SIG-M5 treated with dmso at 0.1 percent for 504 hours (cell line): ENCODE results near the gene NOTUM.
A peak's percentile ranks its signal among the peaks of the same experiment; 100 is the strongest.

Experiments used
- DNase-seq: peaks from one replicate; lab custom pipeline; 2025; ENCODE audit not compliant: unreplicated experiment; lab: John Stamatoyannopoulos, UW

The NOTUM gene

GRCh38 chr17:81911277-81911961 lies 49.6 kb downstream of the NOTUM start, which contains the start of gene PCYT2:
Gene PCYT2, minus strand, starts transcription at chr17:81911399. Its CDS starts 44 bp downstream, at chr17:81911355.
- peak; percentile 83 for DNase-seq

DNA sequence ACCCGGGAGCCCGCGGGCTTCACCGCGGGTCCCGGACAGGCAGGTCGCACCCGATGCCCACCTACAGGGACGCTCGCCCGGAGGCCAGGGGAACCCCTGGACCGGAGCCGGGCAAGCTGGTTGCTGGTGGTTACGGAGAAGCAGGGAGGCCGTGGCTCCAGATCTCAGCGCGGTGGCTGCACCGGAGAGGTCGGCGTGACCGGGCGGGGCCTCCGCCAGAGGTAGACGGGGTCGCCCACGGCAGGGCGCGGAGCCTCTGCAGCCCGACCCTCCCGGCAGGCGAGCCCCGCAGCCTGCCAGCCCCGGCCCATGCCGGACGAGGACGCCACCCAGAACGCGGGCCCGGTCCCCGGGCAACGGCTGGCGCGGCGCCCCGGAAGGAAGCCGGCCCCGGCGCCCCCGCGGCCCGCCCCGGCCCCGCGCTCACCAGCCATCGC lies 50.1 kb downstream of the NOTUM start:
- no peak for DNase-seq

GRCh38 chr17:81909966-81910839 lies 50.8 kb downstream of the NOTUM start:
- no peak for DNase-seq

DNA sequence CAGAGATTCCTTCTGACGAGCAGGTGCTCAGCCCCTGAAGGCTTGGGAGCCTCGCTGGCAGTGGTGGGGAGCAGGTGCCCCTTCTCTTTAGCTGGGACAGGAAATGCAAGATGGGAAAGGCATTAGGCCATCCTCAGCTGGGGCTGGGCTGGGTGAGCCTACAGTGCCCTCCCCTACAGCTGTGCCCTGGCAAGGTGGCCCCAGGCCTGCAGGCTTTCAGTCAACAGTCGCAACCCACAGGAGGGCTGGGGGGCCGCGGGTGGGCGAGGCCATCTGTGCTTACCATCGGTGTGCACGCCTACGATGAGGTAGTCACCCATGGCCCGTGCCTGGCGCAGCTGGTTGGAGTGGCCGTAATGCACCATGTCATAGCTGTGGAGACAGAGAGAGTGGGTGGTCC lies 51.8 kb downstream of the NOTUM start:
- no peak for DNase-seq

DNA sequence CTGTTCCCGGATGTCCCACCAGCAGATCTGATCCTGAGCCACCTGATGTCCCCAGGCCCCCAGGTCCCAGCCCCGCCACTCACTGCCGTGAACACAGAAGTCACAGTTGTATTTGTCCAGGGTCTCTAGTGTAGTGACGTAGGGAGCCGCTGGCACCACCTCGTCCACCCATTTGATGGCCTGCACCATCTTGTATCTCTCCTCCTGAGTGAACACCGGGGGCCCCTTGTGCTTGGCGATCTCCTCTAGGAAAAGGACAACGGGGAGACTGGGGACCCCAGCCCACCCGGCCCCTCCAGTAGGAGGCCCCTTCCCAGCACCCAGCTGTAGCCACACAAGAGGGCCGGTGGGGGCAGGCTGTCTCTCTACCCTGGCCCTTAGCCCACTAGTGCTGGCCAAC lies 52.2 kb downstream of the NOTUM start:
- no peak for DNase-seq

GRCh38 chr17:81907219-81908145 lies 53.5 kb downstream of the NOTUM start:
- no peak for DNase-seq

DNA sequence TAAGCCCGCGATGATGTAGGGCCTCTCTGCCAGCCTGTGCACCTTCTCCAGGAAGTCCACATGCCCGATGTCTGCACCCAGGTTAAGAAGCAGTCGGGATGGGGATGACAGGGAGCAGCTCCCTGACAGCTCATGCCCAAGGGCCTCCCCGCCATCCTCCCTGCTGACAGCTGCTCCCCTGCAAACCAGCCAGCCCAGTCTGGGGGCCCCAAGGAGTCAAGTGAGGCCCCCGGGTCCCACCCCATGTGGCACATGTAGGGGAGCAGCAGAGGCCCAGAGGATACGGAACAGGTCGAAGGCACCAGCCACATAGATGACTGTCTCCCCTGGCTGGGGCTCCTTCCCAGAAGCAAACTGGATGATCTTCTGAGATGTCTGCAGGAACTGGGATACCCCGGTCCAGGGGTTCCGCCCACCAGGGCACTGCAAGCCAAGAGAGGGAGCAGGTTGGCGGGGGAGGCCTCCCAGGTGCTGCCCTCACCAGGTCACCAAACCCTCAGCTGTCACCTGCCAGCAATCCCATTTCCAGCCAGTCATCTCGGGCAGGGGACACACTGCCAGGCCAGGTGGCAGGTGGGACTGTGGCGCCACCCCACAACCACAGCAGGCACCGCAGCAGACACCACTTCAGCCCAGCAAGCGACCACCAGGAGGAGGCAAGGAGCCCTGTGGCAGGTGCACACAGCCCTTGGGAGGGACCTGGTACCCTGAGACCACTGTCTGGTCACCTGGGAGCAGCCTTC lies 54.3 kb downstream of the NOTUM start:
- DNase-seq, result no peak

DNA sequence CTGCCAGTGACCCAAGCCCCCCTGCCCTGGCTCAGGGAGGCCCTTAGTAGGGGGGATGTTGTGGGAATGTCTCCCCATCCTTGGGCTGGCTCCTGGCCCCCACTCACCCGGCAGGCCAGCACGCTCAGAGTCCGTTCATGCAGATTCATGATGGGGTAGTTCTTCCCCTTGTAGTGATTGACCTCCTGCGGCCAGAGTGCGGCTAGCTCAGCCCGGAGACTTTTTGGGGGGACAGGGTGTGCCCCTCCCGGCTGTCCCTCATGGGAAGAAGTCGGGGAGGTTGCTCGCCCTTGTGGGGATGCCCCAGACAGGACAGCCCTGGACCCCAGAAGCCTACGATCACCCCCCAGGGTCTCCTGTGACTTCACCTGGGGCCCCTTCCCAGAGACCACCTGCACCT lies 55.0 kb downstream of the NOTUM start:
- no peak for DNase-seq

- no peak for DNase-seq
Observed at GRCh38 chr17:81905424-81905875, 55.5 kb downstream of the NOTUM start.

- DNase-seq, result no peak
Observed at GRCh38 chr17:81904600-81905423, 56.2 kb downstream of the NOTUM start.

DNA sequence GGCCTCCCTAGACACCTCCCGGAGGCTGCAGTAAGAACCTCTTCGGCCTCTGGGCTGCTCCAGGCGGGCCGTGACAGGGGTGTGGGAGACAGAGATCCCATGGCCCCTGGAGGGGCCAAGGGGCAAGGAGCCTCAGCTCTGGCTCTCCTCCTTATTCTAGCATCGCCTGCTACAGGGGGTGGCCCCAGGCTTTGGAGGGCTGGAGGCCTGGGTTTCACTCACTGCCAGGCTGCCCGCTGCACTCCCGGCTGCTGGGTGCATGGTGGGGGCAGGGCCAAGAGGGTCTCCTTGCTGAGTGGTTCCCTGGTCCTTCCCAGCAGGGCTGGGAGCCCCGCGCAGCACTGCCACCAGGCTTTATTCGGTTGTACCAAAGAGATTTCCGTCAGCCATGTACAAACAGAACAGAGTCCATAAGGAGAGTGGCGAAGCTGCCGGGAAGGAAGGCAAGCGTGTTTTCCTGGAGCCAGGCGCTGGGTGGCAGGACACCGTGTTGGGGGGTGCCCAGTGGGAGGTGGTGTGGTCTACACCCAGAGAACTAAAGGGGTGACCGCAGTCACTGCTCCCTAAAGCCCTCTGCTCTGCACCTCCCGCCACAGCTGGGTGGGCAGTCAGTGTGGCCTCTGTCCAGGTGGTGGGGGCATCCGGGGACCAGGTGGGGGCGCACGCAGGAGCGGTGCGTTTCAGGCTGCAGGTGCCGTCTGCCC lies 56.9 kb downstream of the NOTUM start:
- DNase-seq, result no peak

DNA sequence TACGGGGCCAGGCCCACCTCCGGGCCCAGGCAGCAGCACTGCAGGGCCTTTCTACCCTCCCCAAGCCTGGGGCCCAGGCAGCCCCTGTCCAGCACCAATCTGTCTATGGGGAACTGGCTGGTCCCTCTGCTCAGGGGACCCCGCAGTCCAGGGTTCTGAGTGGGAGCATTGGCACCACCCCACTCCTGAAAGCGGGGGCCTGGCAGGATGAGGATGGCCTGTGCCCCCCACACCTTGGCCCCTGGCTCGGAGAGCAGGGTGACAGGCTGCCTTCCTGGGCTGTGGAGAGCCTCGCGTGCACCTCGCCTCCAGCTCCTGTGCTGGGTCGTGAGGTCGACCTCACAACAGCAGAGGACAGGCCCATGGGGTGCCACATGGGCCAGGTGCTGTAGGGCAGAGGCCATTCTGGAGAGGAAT lies 57.6 kb downstream of the NOTUM start:
- no peak for DNase-seq

DNA sequence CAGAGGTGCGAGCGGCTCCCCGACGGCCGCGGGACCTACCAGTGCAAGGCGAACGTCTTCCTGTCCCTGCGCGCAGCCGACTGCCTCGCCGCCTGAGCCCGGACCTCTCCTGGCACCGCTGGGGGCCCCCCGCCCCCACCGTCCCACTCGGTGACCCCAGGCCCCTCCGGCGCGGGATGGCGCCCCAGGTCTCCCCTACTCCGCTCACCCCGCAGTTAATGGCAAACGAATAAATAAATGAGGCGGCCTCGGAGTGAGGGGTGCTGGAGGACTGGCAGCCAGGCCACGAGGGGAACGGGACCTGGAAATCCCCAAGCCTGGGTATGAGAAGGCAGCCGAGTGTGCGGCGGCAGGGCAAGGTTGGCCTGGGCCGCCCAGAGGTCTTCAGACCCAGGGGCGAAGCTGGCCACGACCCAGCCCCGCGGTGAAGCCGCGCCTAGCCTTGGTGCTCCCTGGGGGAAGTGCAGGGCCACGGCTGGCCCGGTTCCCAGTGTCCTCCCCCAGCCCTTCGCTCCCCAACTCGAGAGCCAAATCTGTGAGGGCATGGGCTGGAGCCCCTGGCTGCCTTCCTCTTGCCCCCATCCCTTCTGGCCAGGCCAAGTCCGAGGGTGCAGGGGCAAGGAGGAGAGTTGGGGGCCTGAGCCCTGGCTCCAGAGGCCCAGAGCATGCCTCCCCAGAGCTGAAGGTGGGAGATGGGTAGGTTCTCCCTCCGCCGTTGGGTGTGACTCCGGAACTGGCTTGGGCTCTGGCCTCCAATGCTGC lies 58.2 kb downstream of the NOTUM start:
- no peak for DNase-seq
